H1 (cell line): ENCODE results near the gene SLC37A1. TPM values are rescaled to one million over a fixed set of nuclear protein-coding genes. Genes with fewer than 3 reads are reported as not detected.

Source experiments
- CTCF ChIA-PET: fragments of 300-600 bp; sonication (Branson Sonifier 250); formaldehyde crosslinking; loops from one replicate; lab custom pipeline; 2021; ENCODE audit not compliant: partially characterized antibody; lab: Charles Lee
- POLR2A ChIA-PET: fragments of 300-600 bp; sonication (Branson Sonifier 250); formaldehyde crosslinking; loops from one replicate; lab custom pipeline; 2021; ENCODE audit warnings: inconsistent platforms; ENCODE audit not compliant: partially characterized antibody; lab: Charles Lee
- DNase-seq, 2 experiments: peaks; one replicate each; pipeline versions ENCODE4 v3.0.0 to v3.0.0-alpha.2; 2010 to 2022; ENCODE audit warnings: low spot score in 2 of 2, low read depth in 1 of 2, mixed read lengths in 1 of 2
- FAIRE-seq: peaks from 2 replicates; lab custom pipeline; 2011; peaks lifted over from hg19 to GRCh38; lab: Jason Lieb, UNC
- H2AFZ ChIP-seq: 2 replicates; pipeline ENCODE4 v1.8.1; 2012; ENCODE audit warnings: low read length, inconsistent platforms
- H2AK5ac ChIP-seq: 2 replicates; pipeline ENCODE4 v1.6.1; 2013; ENCODE audit warnings: low read depth, low read length
- H2BK120ac ChIP-seq: replicated peaks from 2 replicates; pipeline ENCODE3; 2013; ENCODE audit warnings: low read depth, low read length, inconsistent platforms
- H2BK12ac ChIP-seq: 2 replicates; pipeline ENCODE4 v1.6.1; 2013; ENCODE audit warnings: low read depth, low read length
- H2BK15ac ChIP-seq: 2 replicates; pipeline ENCODE4 v1.6.1; 2013; ENCODE audit warnings: low read length
- H2BK20ac ChIP-seq: 2 replicates; pipeline ENCODE4 v1.6.1; 2013; ENCODE audit warnings: low read length
- H2BK5ac ChIP-seq: 2 replicates; pipeline ENCODE4 v1.6.1; 2013; ENCODE audit warnings: low read depth, low read length
- H3K14ac ChIP-seq: 2 replicates; pipeline ENCODE4 v1.6.1; 2013; ENCODE audit warnings: inconsistent platforms; ENCODE audit not compliant: insufficient read length
- H3K18ac ChIP-seq: 2 replicates; pipeline ENCODE4 v1.6.1; 2013; ENCODE audit warnings: low read length; ENCODE audit errors: extremely low read depth
- H3K23ac ChIP-seq: 2 replicates; pipeline ENCODE4 v1.6.1; 2013; ENCODE audit warnings: inconsistent platforms; ENCODE audit not compliant: insufficient read length
- H3K23me2 ChIP-seq: 2 replicates; pipeline ENCODE4 v1.6.1; 2013; ENCODE audit warnings: low read depth, low read length
- H3K27ac ChIP-seq: 2 replicates; pipeline ENCODE4 v1.6.1; 2011; ENCODE audit warnings: low read depth, low read length, inconsistent platforms
- H3K27me3 ChIP-seq, 4 experiments: replicated peaks in 1 of 4; 1 replicate in 1 of 4; 2 replicates in 3 of 4; pipeline versions ENCODE4 v1.6.1 to v1.8.1; 2011 to 2013; ENCODE audit warnings: low read length in 3 of 4, mild to moderate bottlenecking in 3 of 4, inconsistent platforms in 2 of 4, mixed read lengths in 2 of 4, moderate library complexity in 1 of 4; ENCODE audit not compliant: control insufficient read depth in 3 of 4, insufficient read depth in 3 of 4; ENCODE audit errors: extremely low read depth in 1 of 4
- H3K36me3 ChIP-seq, 4 experiments: 2 replicates each; pipeline versions ENCODE4 v1.6.1 to v1.8.1; 2011 to 2013; ENCODE audit warnings: mild to moderate bottlenecking in 4 of 4, low read length in 3 of 4, moderate library complexity in 2 of 4, control low read depth in 1 of 4, inconsistent platforms in 1 of 4; ENCODE audit not compliant: insufficient read depth in 4 of 4, control insufficient read depth in 2 of 4
- H3K4ac ChIP-seq: replicated peaks from 2 replicates; pipeline ENCODE3; 2013; ENCODE audit warnings: low read length, low read depth, mixed read lengths, inconsistent platforms; ENCODE audit not compliant: insufficient read length
- H3K4me1 ChIP-seq, 4 experiments: replicated peaks in 1 of 4; 1 replicate in 1 of 4; 2 replicates in 3 of 4; pipeline versions ENCODE4 v1.6.1 to v1.8.1; 2011 to 2013; ENCODE audit warnings: low read length in 3 of 4, inconsistent platforms in 2 of 4, mixed read lengths in 1 of 4; ENCODE audit not compliant: insufficient read depth in 4 of 4, control insufficient read depth in 3 of 4
- H3K4me2 ChIP-seq, 2 experiments: 2 replicates each; pipeline versions ENCODE4 v1.6.1 to v1.8.1; 2011 to 2013; ENCODE audit warnings: low read depth in 2 of 2, low read length in 2 of 2, control low read depth in 1 of 2, inconsistent platforms in 1 of 2, mild to moderate bottlenecking in 1 of 2; ENCODE audit not compliant: insufficient read depth in 1 of 2
- H3K4me3 ChIP-seq, 4 experiments: fragments of 200-600, 300-600 bp in 1 of 4; sonication (generic), shearing (Covaris generic), sonication (Bioruptor Twin) in 1 of 4; 2 replicates each; pipeline versions ENCODE4 v1.5.1 to v1.8.1; 2011 to 2016; ENCODE audit warnings: low read length in 4 of 4, low read depth in 3 of 4, control low read depth in 2 of 4, inconsistent platforms in 2 of 4, mild to moderate bottlenecking in 2 of 4, mixed read lengths in 1 of 4, moderate library complexity in 1 of 4; ENCODE audit not compliant: insufficient read depth in 2 of 4; ENCODE audit errors: extremely low read depth in 1 of 4
- H3K56ac ChIP-seq: replicated peaks from 2 replicates; pipeline ENCODE3; 2013; ENCODE audit warnings: low read depth, mild to moderate bottlenecking, mixed read lengths, low read length, inconsistent platforms; ENCODE audit not compliant: insufficient read length
- H3K79me1 ChIP-seq: 2 replicates; pipeline ENCODE4 v1.6.1; 2013; ENCODE audit warnings: low read depth, low read length, control low read depth
- H3K79me2 ChIP-seq, 2 experiments: 2 replicates each; pipeline versions ENCODE4 v1.6.1 to v1.8.1; 2012 to 2013; ENCODE audit warnings: low read length in 2 of 2, mild to moderate bottlenecking in 2 of 2, inconsistent platforms in 1 of 2; ENCODE audit not compliant: insufficient read depth in 2 of 2, control insufficient read depth in 1 of 2
- H3K9ac ChIP-seq, 4 experiments: replicated peaks in 1 of 4; 1 replicate in 1 of 4; 2 replicates in 3 of 4; pipeline versions ENCODE4 v1.6.1 to v1.8.1; 2011 to 2013; ENCODE audit warnings: low read depth in 3 of 4, low read length in 3 of 4, control low read depth in 2 of 4, mild to moderate bottlenecking in 2 of 4, moderate library complexity in 2 of 4, inconsistent platforms in 1 of 4; ENCODE audit errors: extremely low read depth in 1 of 4
- H3K9me3 ChIP-seq, 2 experiments: 2 replicates each; pipeline versions ENCODE4 v1.6.1 to v1.8.1; 2012 to 2013; ENCODE audit warnings: mild to moderate bottlenecking in 2 of 2, moderate library complexity in 2 of 2, control low read depth in 1 of 2, inconsistent platforms in 1 of 2, low read depth in 1 of 2, low read length in 1 of 2, mixed read lengths in 1 of 2; ENCODE audit not compliant: insufficient read depth in 2 of 2
- H4K20me1 ChIP-seq, 2 experiments: replicated peaks in 1 of 2; 2 replicates each; pipeline versions ENCODE3 to v1.8.1; 2011 to 2013; ENCODE audit warnings: inconsistent platforms in 2 of 2, low read length in 2 of 2, mild to moderate bottlenecking in 1 of 2; ENCODE audit not compliant: insufficient read depth in 2 of 2, control insufficient read depth in 1 of 2
- H4K5ac ChIP-seq: 2 replicates; pipeline ENCODE4 v1.6.1; 2013; ENCODE audit warnings: low read length, low read depth, mixed read lengths, inconsistent platforms; ENCODE audit not compliant: insufficient read length
- H4K8ac ChIP-seq: 2 replicates; pipeline ENCODE4 v1.8.0; 2013; ENCODE audit warnings: mild to moderate bottlenecking, moderate library complexity, low read length, inconsistent platforms; ENCODE audit not compliant: insufficient read depth; ENCODE audit errors: extremely low read depth
- H4K91ac ChIP-seq: replicated peaks from 2 replicates; pipeline ENCODE3; 2013; ENCODE audit warnings: low read length, mixed read lengths, inconsistent platforms; ENCODE audit not compliant: insufficient read length
- ATF2 ChIP-seq: IDR thresholded peaks from 2 replicates; pipeline ENCODE4 v1.6.1; 2012; ENCODE audit warnings: low read length, inconsistent platforms
- CREB1 ChIP-seq: IDR thresholded peaks from 2 replicates; pipeline ENCODE4 v1.6.1; 2012; ENCODE audit warnings: inconsistent platforms
- CTBP2 ChIP-seq: IDR thresholded peaks from 2 replicates; pipeline ENCODE4 v1.7.0; 2011; ENCODE audit warnings: borderline replicate concordance, mild to moderate bottlenecking, moderate library complexity, mixed read lengths, low read length; ENCODE audit not compliant: insufficient read depth, insufficient read length
- HDAC6 ChIP-seq: IDR thresholded peaks from one replicate; pipeline ENCODE4 v1.7.1; 2012; ENCODE audit warnings: low read depth, mild to moderate bottlenecking, inconsistent platforms, low read length, moderate library complexity
- RAD21 ChIP-seq, 2 experiments: IDR thresholded peaks in 1 of 2; conservative IDR thresholded peaks in 1 of 2; 2 replicates each; pipeline ENCODE4 v1.6.1; 2011; ENCODE audit warnings: low read depth in 2 of 2, low read length in 2 of 2, improper control_type of control experiment in 1 of 2, inconsistent platforms in 1 of 2, mild to moderate bottlenecking in 1 of 2, moderate library complexity in 1 of 2
- RBBP5 ChIP-seq: IDR thresholded peaks from 2 replicates; pipeline ENCODE4 v1.7.1; 2012; ENCODE audit warnings: low read depth, mild to moderate bottlenecking, inconsistent platforms, low read length, moderate library complexity, borderline replicate concordance
- SIN3A ChIP-seq, 2 experiments: IDR thresholded peaks in 1 of 2; conservative IDR thresholded peaks in 1 of 2; 2 replicates each; pipeline ENCODE4 v1.6.1; 2011 to 2012; ENCODE audit warnings: low read length in 2 of 2, improper control_type of control experiment in 1 of 2, low read depth in 1 of 2, mild to moderate bottlenecking in 1 of 2
- TAF1 ChIP-seq: IDR thresholded peaks from 2 replicates; pipeline ENCODE4 v1.6.1; 2011; ENCODE audit warnings: mild to moderate bottlenecking, low read depth, low read length
- WGBS, 2 experiments: shearing (Covaris generic) in 1 of 2; methylation state at CpG; one replicate each; pipeline versions ENCODE4 v1.1.6 to v1.1.7; 2013 to 2015; ENCODE audit warnings: low lambda C conversion rate in 2 of 2, mixed read lengths in 2 of 2, inconsistent platforms in 1 of 2, low coverage in 1 of 2, missing lambda C conversion rate in 1 of 2; ENCODE audit not compliant: insufficient replicate concordance in 2 of 2, insufficient coverage in 1 of 2, insufficient read length in 1 of 2; ENCODE audit errors: extremely low coverage in 1 of 2, missing lambda C conversion rate in 1 of 2; 5-methylcytosine and 5-hydroxymethylcytosine counted together
- polyA plus RNA-seq, 7 experiments: library from polyadenylated mRNA; depleted of rRNA in 3 of 7; stranded (reverse) in 5 of 7; unstranded in 2 of 7; fragments of >200 nt in 5 of 7; fragments of 200-250 nt in 2 of 7; gene quantifications; 1 replicate in 5 of 7; 2 replicates in 1 of 7; 4 replicates in 1 of 7; pipeline versions ENCODE4 v1.2.1 to v1.2.3, GENCODE V29; 2011 to 2013; ENCODE audit warnings: missing spikeins in 2 of 7, mixed read lengths in 2 of 7
- total RNA-seq: library from RNA; stranded (reverse); fragmentation: NEBNext Ultra II Directional; extraction: Animal tissue kit (Norgen Biotek cat#: 25700); gene quantifications from 2 replicates; pipeline ENCODE4 v1.2.1, GENCODE V29; 2021

SLC37A1 gene
- total and polyA plus RNA-seq, 2 of the 8 experiments (the other 6 are each of a cell fraction or from before 2014, with no cell fraction given): 15.6 to 30.9 TPM

- 92% methylated on average over 2 of the region's 2 CpGs; no CpG with 5 or more reads in 1 of the 2 experiments for WGBS, 2 experiments
- peaks cover 0 to 12% (median 6%) of the 10 kb centered on the region in 4 experiments; a peak in 5 of 7 replicates for H3K4me1 ChIP-seq
- TF ChIP-seq ATF2: no peak
- TF ChIP-seq CREB1: no peak
- no peak for TF ChIP-seq HDAC6
- no peak for TF ChIP-seq SIN3A (conservative IDR thresholded peaks at IDR 0.05 in 1 of 2, IDR thresholded peaks at IDR 0.05 in 1 of 2; ENCODE audit: low read depth in 1 of 2, low read length in 2 of 2)
- no peak for TF ChIP-seq RAD21 (IDR thresholded peaks at IDR 0.05 in 1 of 2, conservative IDR thresholded peaks at IDR 0.05 in 1 of 2; ENCODE audit: low read depth in 2 of 2, low read length in 2 of 2)
- no peak for TF ChIP-seq CTBP2
- no peak for TF ChIP-seq RBBP5
- no peak for TF ChIP-seq TAF1
- H3K27ac ChIP-seq: no peak overlapping the region
- no peaks in the 10 kb centered on the region for H4K20me1 ChIP-seq
- DNase-seq (no peak), FAIRE-seq (no peak)
- no peak overlapping the region for H2BK12ac ChIP-seq
- no peak overlapping the region for H3K4me2 ChIP-seq
- H3K79me1 ChIP-seq: no peaks in the 10 kb centered on the region
- H2BK15ac ChIP-seq: no peak overlapping the region
- no peaks in the 10 kb centered on the region for H3K9me3 ChIP-seq
- H3K56ac ChIP-seq: no peak overlapping the region
- H2BK120ac ChIP-seq: no peak overlapping the region
- H4K5ac ChIP-seq: no peak overlapping the region
- CTCF ChIA-PET: no interaction called here
- no peak overlapping the region for H3K9ac ChIP-seq
- peaks cover 0 to 10% (median 6%) of the 10 kb centered on the region in 4 experiments; a peak in 3 of 7 replicates for H3K27me3 ChIP-seq
- no peak overlapping the region for H4K91ac ChIP-seq
- POLR2A ChIA-PET: no interaction called here
- no peak overlapping the region for H4K8ac ChIP-seq
- no peaks in the 10 kb centered on the region for H3K23me2 ChIP-seq
- no peaks in the 10 kb centered on the region for H3K36me3 ChIP-seq
- no peaks in the 10 kb centered on the region for H3K79me2 ChIP-seq
- H2AK5ac ChIP-seq: no peak overlapping the region
- H2AFZ ChIP-seq: no peak overlapping the region
- no peak overlapping the region for H3K4ac ChIP-seq
- no peak overlapping the region for H3K18ac ChIP-seq
- no peak overlapping the region for H3K4me3 ChIP-seq
- no peak overlapping the region for H2BK20ac ChIP-seq
- H3K14ac ChIP-seq: no peak overlapping the region
- H3K23ac ChIP-seq: no peak overlapping the region
- no peak overlapping the region for H2BK5ac ChIP-seq
Observed at GRCh38 chr21:42508371-42508770, 5.3 kb upstream of the SLC37A1 start.
